Measurements from ENCODE around the gene NR5A2. TPM values are rescaled to one million over a fixed set of nuclear protein-coding genes. Genes with fewer than 3 reads are reported as not detected.
"Not testable (repeated sequence)": the region's sequence is repeated elsewhere in the genome, so short reads cannot be mapped to it uniquely, and the experiment has no call there.

The NR5A2 gene
- total RNA-seq, 4 donors from 2014 or later: 3.8 to 9.0 (median 4.5) TPM

GRCh38 chr1:200184196-200184595 is 156.7 kb downstream of the NR5A2 start:
- peak; percentile 64 to 84 for DNase-seq (ENCODE audit: low spot score in 2 of 2)
- Histone ChIP-seq H3K4me3 (no peak overlapping the region), H3K27me3 (no peaks in the 10 kb centered on the region), H3K27ac (no peak overlapping the region), H3K4me1 (no peaks in the 10 kb centered on the region), H3K9me3 (no peaks in the 10 kb centered on the region), H3K36me3 (no peaks in the 10 kb centered on the region)
- 16 to 28% methylated on average over 4 of the region's 4 CpGs for WGBS, 2 donors
- TF ChIP-seq POLR2A (IDR thresholded peaks at IDR 0.05) (no peak), EP300 (IDR thresholded peaks at IDR 0.05) (peak in 1 of 2 donors; percentile 79)

DNA sequence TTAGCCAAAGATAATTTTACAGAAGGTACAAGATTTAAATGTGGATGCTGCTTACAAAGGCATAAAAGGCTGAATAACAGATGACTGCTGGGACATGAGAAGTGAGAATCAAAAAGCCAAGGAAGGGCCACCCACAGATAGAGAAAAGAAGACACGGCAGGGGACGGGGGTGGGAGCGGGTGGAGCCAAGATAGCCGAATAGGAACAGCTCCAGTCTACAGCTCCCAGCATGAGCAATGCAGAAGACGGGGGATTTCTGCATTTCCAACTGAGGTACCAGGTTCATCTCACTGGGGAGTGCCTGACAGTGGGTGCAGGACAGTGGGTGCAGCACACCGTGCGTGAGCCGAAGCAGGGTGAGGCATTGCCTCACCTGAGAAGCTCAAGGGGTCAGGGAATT is 157.7 kb downstream of the NR5A2 start:
- H3K36me3 ChIP-seq; DNase-seq (ENCODE audit: low spot score in 2 of 2); H3K27me3 ChIP-seq; H3K4me3 ChIP-seq; H3K9me3 ChIP-seq; H3K27ac ChIP-seq; H3K4me1 ChIP-seq: not testable (repeated sequence)
- 67 to 79% methylated on average over 8 of the region's 8 CpGs for WGBS, 2 donors

- not testable (repeated sequence) for H3K27ac ChIP-seq, H3K36me3 ChIP-seq
Observed at GRCh38 chr1:200187332-200187731, 159.8 kb downstream of the NR5A2 start.

GRCh38 chr1:200191993-200192392 is 164.5 kb downstream of the NR5A2 start:
- no peaks in the 10 kb centered on the region for H3K4me1 ChIP-seq
- H3K4me3 ChIP-seq: no peak overlapping the region
- no peaks in the 10 kb centered on the region for H3K36me3 ChIP-seq
- no peak for DNase-seq (ENCODE audit: low spot score in 2 of 2)
- 83 to 84% methylated on average over 3 of the region's 3 CpGs for WGBS, 2 donors
- H3K27ac ChIP-seq: no peak overlapping the region
- no peaks in the 10 kb centered on the region for H3K27me3 ChIP-seq
- no peak for TF ChIP-seq EP300 (IDR thresholded peaks at IDR 0.05)
- no peak for TF ChIP-seq POLR2A (IDR thresholded peaks at IDR 0.05)
- TF ChIP-seq, protein P1, sequence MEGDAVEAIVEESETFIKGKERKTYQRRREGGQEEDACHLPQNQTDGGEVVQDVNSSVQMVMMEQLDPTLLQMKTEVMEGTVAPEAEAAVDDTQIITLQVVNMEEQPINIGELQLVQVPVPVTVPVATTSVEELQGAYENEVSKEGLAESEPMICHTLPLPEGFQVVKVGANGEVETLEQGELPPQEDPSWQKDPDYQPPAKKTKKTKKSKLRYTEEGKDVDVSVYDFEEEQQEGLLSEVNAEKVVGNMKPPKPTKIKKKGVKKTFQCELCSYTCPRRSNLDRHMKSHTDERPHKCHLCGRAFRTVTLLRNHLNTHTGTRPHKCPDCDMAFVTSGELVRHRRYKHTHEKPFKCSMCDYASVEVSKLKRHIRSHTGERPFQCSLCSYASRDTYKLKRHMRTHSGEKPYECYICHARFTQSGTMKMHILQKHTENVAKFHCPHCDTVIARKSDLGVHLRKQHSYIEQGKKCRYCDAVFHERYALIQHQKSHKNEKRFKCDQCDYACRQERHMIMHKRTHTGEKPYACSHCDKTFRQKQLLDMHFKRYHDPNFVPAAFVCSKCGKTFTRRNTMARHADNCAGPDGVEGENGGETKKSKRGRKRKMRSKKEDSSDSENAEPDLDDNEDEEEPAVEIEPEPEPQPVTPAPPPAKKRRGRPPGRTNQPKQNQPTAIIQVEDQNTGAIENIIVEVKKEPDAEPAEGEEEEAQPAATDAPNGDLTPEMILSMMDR (IDR thresholded peaks at IDR 0.05): no peak
- no peaks in the 10 kb centered on the region for H3K9me3 ChIP-seq

More at GRCh38 chr1:200187332-200187731, 159.8 kb downstream of the NR5A2 start:
- H3K9me3 ChIP-seq; DNase-seq (ENCODE audit: low spot score in 2 of 2); H3K27me3 ChIP-seq; H3K4me1 ChIP-seq; H3K4me3 ChIP-seq: not testable (repeated sequence)
- WGBS, 2 donors: 71 to 89% methylated on average over 2 of the region's 2 CpGs

DNA sequence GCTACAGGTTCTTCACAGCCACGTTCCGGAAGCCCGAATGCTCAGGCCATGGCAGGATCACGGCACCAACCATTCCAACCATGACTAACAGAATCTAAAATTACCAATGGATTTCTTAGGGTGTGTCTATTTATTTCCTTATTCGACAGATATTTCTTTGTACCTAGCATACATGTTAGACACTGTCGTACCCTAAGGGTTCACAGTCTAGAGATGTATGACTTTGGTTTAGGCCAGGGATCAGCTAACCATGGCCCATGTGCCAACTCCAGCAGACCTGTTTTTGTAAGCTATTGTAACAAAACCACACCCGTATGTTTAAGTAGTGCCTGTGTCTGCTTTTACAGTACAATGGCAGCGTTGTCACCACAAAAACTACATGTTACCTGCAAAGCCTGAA is 167.0 kb downstream of the NR5A2 start:
- no peak for TF ChIP-seq EP300 (IDR thresholded peaks at IDR 0.05)
- no peak for TF ChIP-seq POLR2A (IDR thresholded peaks at IDR 0.05)
- TF ChIP-seq, protein P1 (IDR thresholded peaks at IDR 0.05): no peak
- H3K27me3 ChIP-seq: no peaks in the 10 kb centered on the region
- no peaks in the 10 kb centered on the region for H3K4me1 ChIP-seq
- H3K4me3 ChIP-seq: no peak overlapping the region
- no peak overlapping the region for H3K27ac ChIP-seq
- no peaks in the 10 kb centered on the region for H3K36me3 ChIP-seq
- H3K9me3 ChIP-seq: no peaks in the 10 kb centered on the region
- 93 to 94% methylated on average over 8 of the region's 8 CpGs for WGBS, 2 donors
- no peak for DNase-seq (ENCODE audit: low spot score in 2 of 2)

- H3K9me3 ChIP-seq: peaks cover 0 to 13% (median 0%) of the 10 kb centered on the region in 4 donors
- H3K27ac ChIP-seq: no peak overlapping the region
- H3K4me1 ChIP-seq: no peaks in the 10 kb centered on the region
- no peaks in the 10 kb centered on the region for H3K27me3 ChIP-seq
- no peak overlapping the region for H3K4me3 ChIP-seq
- DNase-seq (ENCODE audit: low spot score in 2 of 2): no peak
- TF ChIP-seq EP300 (IDR thresholded peaks at IDR 0.05) (no peak), POLR2A (IDR thresholded peaks at IDR 0.05) (no peak)
- TF ChIP-seq, protein P1 (IDR thresholded peaks at IDR 0.05): no peak
- WGBS, 2 donors: 17 to 22% methylated on average over 3 of the region's 3 CpGs
- H3K36me3 ChIP-seq: no peaks in the 10 kb centered on the region
Observed at GRCh38 chr1:200198236-200198635, 170.7 kb downstream of the NR5A2 start.
